Neural cell (in vitro differentiated cells): ENCODE measurements around the gene IQSEC1. TPM values are rescaled to one million over a fixed set of nuclear protein-coding genes. Genes with fewer than 3 reads are reported as not detected.

ENCODE experiments used
- H2AFZ ChIP-seq: fragments of 200-600, 300-800 bp; sonication (generic), shearing (Covaris generic); 2 replicates; pipeline ENCODE4 v1.6.0; 2014; ENCODE audit warnings: low read depth, mild to moderate bottlenecking, antibody characterized with exemption, low read length, moderate library complexity
- H3F3A ChIP-seq: fragments of 200-600 bp; shearing (Covaris generic); 2 replicates; pipeline ENCODE4 v1.6.1; 2016; ENCODE audit warnings: mild to moderate bottlenecking, moderate library complexity, mixed read lengths, antibody characterized with exemption, low read length; ENCODE audit not compliant: insufficient read depth, poor library complexity, severe bottlenecking
- H3K27ac ChIP-seq: fragments of 200-600, 300-800 bp; sonication (generic), shearing (Covaris generic); 2 replicates; pipeline ENCODE4 v1.5.1; 2014; ENCODE audit warnings: mild to moderate bottlenecking, low read length, moderate library complexity
- H3K27me3 ChIP-seq: fragments of 300-800, 200-600 bp; sonication (generic), shearing (Covaris generic); 2 replicates; pipeline ENCODE4 v1.6.0; 2014; ENCODE audit warnings: mild to moderate bottlenecking, low read depth, low read length, moderate library complexity; ENCODE audit not compliant: insufficient read depth
- H3K36me3 ChIP-seq: fragments of 300-800, 200-600 bp; sonication (generic), shearing (Covaris generic); 2 replicates; pipeline ENCODE4 v1.5.1; 2014; ENCODE audit warnings: mild to moderate bottlenecking, antibody characterized with exemption, low read length, moderate library complexity; ENCODE audit not compliant: insufficient read depth
- H3K4me2 ChIP-seq: fragments of 300-800, 200-600 bp; sonication (generic), shearing (Covaris generic); 2 replicates; pipeline ENCODE4 v1.6.0; 2014; ENCODE audit warnings: mild to moderate bottlenecking, low read length
- H3K4me3 ChIP-seq: fragments of 300-800, 200-600 bp; sonication (generic), shearing (Covaris generic); 2 replicates; pipeline ENCODE4 v1.5.1; 2014; ENCODE audit warnings: mild to moderate bottlenecking, low read length, moderate library complexity
- H3K79me2 ChIP-seq: fragments of 200-600 bp; shearing (Covaris generic); replicated peaks from 2 replicates; pipeline ENCODE4 v1.6.0; 2014; ENCODE audit warnings: mild to moderate bottlenecking, low read length, moderate library complexity; ENCODE audit not compliant: insufficient read depth
- H3K9ac ChIP-seq: fragments of 300-800, 200-600 bp; sonication (generic), shearing (Covaris generic); 2 replicates; pipeline ENCODE4 v1.6.1; 2016; ENCODE audit warnings: mild to moderate bottlenecking, low read length, mixed read lengths
- H3K9me2 ChIP-seq: fragments of 200-600 bp; shearing (Covaris generic); 2 replicates; pipeline ENCODE4 v1.6.1; 2016; ENCODE audit warnings: mild to moderate bottlenecking, low read length, mixed read lengths; ENCODE audit not compliant: insufficient read depth
- H3K9me3 ChIP-seq: fragments of 200-600, 300-800 bp; sonication (generic), shearing (Covaris generic); 2 replicates; pipeline ENCODE4 v1.6.1; 2016; ENCODE audit warnings: mild to moderate bottlenecking, mixed run types, low read length, moderate library complexity, mixed read lengths
- H4K20me1 ChIP-seq: fragments of 200-600 bp; shearing (Covaris generic); 2 replicates; pipeline ENCODE4 v1.6.1; 2016; ENCODE audit warnings: mild to moderate bottlenecking, mixed run types; ENCODE audit not compliant: insufficient read depth
- EP300 ChIP-seq: fragments of 450-650 bp; conservative IDR thresholded peaks from 2 replicates; pipeline ENCODE4 v1.6.1; 2014; ENCODE audit warnings: antibody characterized with exemption, mild to moderate bottlenecking, moderate library complexity; ENCODE audit not compliant: poor library complexity, severe bottlenecking
- EZH2 ChIP-seq: fragments of 200-600, 300-800 bp; shearing (Covaris generic), sonication (generic); IDR thresholded peaks from 2 replicates; pipeline ENCODE4 v1.6.1; 2014; ENCODE audit warnings: antibody characterized with exemption, low read length, borderline replicate concordance, mild to moderate bottlenecking; ENCODE audit not compliant: insufficient read depth, poor library complexity, severe bottlenecking
- MXI1 ChIP-seq: fragments of 450-650 bp; conservative IDR thresholded peaks from 2 replicates; pipeline ENCODE4 v1.6.1; 2014; ENCODE audit warnings: antibody characterized with exemption, mild to moderate bottlenecking; ENCODE audit not compliant: poor library complexity, severe bottlenecking
- POLR2AphosphoS5 ChIP-seq: IDR thresholded peaks from 2 replicates; pipeline ENCODE4 v1.6.1; 2012
- RAD21 ChIP-seq: fragments of 450-650 bp; conservative IDR thresholded peaks from 2 replicates; pipeline ENCODE4 v1.6.1; 2014; ENCODE audit warnings: antibody characterized with exemption, mild to moderate bottlenecking, moderate library complexity
- SMC3 ChIP-seq: fragments of 450-650 bp; conservative IDR thresholded peaks from 2 replicates; pipeline ENCODE4 v1.6.1; 2014; ENCODE audit warnings: antibody characterized with exemption, mild to moderate bottlenecking, moderate library complexity; ENCODE audit not compliant: poor library complexity
- TAF1 ChIP-seq: IDR thresholded peaks from 2 replicates; pipeline ENCODE4 v1.6.1; 2012; ENCODE audit warnings: low read depth
- polyA plus RNA-seq: library from polyadenylated mRNA; depleted of rRNA; stranded (reverse); fragments of >200 nt; gene quantifications from 2 replicates; pipeline ENCODE4 v1.2.3, GENCODE V29; 2014
- TF ChIP-seq, protein P1 (sequence below): fragments of 450-650 bp; IDR thresholded peaks from 2 replicates; pipeline ENCODE4 v1.5.1; 2014; ENCODE audit warnings: antibody characterized with exemption, mild to moderate bottlenecking, moderate library complexity; ENCODE audit not compliant: poor library complexity, severe bottlenecking
- TF ChIP-seq, protein P2 (sequence below): IDR thresholded peaks from 2 replicates; pipeline ENCODE4 v1.6.1; 2012; ENCODE audit warnings: borderline replicate concordance

The IQSEC1 gene
- polyA plus RNA-seq, 1 donor from 2014 or later, result 6.0 TPM

DNA sequence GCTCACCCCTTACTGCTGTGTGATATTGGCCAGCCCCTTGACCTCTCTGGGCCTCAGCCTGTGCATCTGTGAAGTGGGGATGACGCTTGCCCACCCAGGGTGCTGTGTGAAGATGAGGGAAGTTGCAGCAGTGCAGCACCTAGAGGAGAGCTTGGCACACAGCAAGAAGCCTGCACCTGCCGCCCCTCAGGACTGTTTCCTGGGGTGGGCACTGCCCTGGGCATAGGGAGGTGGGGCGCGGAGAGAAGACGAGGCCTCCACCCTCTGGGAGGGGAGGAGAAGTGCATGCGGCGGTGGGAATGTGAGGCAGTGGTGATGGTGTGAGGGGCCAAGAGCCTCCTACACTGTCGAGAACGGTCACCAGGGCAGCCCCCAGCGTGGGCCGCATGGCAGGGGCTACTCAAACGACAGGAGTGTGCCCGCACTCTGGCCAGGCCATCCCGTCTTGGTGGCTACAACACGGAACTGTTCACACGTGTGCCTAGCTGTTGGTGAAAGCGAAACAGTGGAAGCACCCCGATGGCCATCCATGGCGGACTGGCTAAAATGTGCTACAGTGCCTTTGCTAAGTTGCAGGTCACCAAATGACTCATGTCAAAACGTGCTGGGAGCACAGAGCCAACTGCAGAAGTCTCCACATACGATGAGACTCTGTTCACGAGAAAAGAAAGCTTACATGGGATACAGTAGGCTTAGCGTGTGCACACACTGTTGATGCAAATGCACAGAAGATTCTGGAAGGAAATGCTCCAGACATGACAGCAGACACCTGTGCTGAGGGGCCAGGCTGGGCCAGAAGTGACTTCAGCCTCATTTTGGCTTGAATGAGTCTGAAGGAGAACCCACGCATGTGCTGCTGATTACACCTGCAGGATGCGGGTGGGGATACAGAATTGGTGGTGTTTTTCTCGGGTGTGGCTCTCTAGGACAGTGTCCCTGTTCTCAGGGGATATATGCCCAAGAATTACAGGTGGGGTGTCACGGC, 40.4 kb upstream of the IQSEC1 start:
- H3F3A ChIP-seq, result no peaks in the 10 kb centered on the region
- H3K79me2 ChIP-seq, result no peaks in the 10 kb centered on the region
- no peak overlapping the region for H3K4me2 ChIP-seq
- H3K27me3 ChIP-seq, result no peaks in the 10 kb centered on the region
- H3K9me3 ChIP-seq, result no peaks in the 10 kb centered on the region
- H3K9ac ChIP-seq, result no peak overlapping the region
- no peak overlapping the region for H3K4me3 ChIP-seq
- no peak overlapping the region for H2AFZ ChIP-seq
- TF ChIP-seq, protein P1, sequence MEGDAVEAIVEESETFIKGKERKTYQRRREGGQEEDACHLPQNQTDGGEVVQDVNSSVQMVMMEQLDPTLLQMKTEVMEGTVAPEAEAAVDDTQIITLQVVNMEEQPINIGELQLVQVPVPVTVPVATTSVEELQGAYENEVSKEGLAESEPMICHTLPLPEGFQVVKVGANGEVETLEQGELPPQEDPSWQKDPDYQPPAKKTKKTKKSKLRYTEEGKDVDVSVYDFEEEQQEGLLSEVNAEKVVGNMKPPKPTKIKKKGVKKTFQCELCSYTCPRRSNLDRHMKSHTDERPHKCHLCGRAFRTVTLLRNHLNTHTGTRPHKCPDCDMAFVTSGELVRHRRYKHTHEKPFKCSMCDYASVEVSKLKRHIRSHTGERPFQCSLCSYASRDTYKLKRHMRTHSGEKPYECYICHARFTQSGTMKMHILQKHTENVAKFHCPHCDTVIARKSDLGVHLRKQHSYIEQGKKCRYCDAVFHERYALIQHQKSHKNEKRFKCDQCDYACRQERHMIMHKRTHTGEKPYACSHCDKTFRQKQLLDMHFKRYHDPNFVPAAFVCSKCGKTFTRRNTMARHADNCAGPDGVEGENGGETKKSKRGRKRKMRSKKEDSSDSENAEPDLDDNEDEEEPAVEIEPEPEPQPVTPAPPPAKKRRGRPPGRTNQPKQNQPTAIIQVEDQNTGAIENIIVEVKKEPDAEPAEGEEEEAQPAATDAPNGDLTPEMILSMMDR, result no peak
- no peak for TF ChIP-seq TAF1
- TF ChIP-seq SMC3, result no peak
- TF ChIP-seq POLR2AphosphoS5, result no peak
- TF ChIP-seq RAD21, result no peak
- TF ChIP-seq EP300, result no peak
- TF ChIP-seq, protein P2, sequence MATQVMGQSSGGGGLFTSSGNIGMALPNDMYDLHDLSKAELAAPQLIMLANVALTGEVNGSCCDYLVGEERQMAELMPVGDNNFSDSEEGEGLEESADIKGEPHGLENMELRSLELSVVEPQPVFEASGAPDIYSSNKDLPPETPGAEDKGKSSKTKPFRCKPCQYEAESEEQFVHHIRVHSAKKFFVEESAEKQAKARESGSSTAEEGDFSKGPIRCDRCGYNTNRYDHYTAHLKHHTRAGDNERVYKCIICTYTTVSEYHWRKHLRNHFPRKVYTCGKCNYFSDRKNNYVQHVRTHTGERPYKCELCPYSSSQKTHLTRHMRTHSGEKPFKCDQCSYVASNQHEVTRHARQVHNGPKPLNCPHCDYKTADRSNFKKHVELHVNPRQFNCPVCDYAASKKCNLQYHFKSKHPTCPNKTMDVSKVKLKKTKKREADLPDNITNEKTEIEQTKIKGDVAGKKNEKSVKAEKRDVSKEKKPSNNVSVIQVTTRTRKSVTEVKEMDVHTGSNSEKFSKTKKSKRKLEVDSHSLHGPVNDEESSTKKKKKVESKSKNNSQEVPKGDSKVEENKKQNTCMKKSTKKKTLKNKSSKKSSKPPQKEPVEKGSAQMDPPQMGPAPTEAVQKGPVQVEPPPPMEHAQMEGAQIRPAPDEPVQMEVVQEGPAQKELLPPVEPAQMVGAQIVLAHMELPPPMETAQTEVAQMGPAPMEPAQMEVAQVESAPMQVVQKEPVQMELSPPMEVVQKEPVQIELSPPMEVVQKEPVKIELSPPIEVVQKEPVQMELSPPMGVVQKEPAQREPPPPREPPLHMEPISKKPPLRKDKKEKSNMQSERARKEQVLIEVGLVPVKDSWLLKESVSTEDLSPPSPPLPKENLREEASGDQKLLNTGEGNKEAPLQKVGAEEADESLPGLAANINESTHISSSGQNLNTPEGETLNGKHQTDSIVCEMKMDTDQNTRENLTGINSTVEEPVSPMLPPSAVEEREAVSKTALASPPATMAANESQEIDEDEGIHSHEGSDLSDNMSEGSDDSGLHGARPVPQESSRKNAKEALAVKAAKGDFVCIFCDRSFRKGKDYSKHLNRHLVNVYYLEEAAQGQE, result no peak
- TF ChIP-seq EZH2, result no peak
- no peak for TF ChIP-seq MXI1
- H3K9me2 ChIP-seq, result no peaks in the 10 kb centered on the region
- H3K36me3 ChIP-seq, result no peaks in the 10 kb centered on the region
- no peaks in the 10 kb centered on the region for H4K20me1 ChIP-seq
- H3K27ac ChIP-seq, result no peak overlapping the region

DNA sequence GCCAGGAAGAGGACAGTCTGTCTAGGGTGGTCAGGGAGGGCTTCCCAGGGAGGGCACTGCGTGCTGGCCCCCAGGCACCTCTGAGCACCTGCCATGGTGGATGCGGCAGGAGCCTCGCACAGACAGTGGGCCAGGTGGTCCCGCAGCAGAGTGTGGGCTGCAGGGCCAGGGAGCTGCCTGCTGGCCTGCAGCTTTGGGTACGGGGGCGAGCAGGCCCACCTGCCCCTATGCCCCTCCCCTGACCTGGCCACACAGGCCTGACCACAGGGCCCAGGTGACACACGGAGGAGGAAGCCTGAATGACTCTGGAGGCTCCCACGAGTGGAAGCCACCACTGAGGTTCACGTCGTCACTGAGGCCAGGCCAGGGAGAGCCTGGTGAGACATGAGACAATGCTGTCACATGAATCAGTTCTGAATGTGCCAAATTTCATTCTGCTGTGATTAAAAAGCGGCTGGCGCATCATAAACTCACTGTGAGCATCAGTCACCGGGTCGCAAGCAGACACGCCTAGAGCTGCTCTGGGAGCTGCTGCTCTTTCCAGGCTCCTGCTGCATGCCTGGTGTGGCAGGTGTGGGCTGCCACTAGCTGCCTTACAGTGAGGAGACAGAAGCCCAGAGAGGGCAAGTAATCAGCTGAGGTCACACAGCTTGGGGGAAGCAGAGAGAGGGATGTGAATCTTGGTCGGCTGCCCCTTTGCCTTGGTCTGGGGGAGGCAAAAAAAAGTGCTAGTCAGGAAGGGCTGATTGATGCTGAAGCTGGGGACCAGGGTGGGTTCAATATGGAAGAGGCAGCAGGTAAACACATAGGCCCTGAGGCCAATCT, 39.5 kb upstream of the IQSEC1 start:
- Histone ChIP-seq H3K27ac (no peak overlapping the region), H3F3A (no peaks in the 10 kb centered on the region), H3K9ac (no peak overlapping the region), H4K20me1 (no peaks in the 10 kb centered on the region), H3K36me3 (no peaks in the 10 kb centered on the region), H3K4me2 (no peak overlapping the region), H3K79me2 (no peaks in the 10 kb centered on the region), H2AFZ (no peak overlapping the region), H3K27me3 (no peaks in the 10 kb centered on the region), H3K9me2 (no peaks in the 10 kb centered on the region), H3K9me3 (no peaks in the 10 kb centered on the region), H3K4me3 (no peak overlapping the region)
- TF ChIP-seq EP300, result no peak
- TF ChIP-seq EZH2, result no peak
- TF ChIP-seq SMC3, result no peak
- TF ChIP-seq TAF1, result no peak
- TF ChIP-seq RAD21, result no peak
- TF ChIP-seq POLR2AphosphoS5, result no peak
- TF ChIP-seq MXI1, result no peak
- TF ChIP-seq, protein P2, result no peak
- TF ChIP-seq, protein P1, result no peak
